GM19328 (cell line): ENCODE measurements around the gene ACRBP.

Experiments
- ATAC-seq: cut with Tn5 transposase; IDR thresholded peaks from one replicate; pipeline ENCODE4 v1.9.1; 2021; ENCODE audit warnings: mild to moderate bottlenecking, moderate library complexity; ENCODE audit not compliant: unreplicated experiment

Gene ACRBP

DNA sequence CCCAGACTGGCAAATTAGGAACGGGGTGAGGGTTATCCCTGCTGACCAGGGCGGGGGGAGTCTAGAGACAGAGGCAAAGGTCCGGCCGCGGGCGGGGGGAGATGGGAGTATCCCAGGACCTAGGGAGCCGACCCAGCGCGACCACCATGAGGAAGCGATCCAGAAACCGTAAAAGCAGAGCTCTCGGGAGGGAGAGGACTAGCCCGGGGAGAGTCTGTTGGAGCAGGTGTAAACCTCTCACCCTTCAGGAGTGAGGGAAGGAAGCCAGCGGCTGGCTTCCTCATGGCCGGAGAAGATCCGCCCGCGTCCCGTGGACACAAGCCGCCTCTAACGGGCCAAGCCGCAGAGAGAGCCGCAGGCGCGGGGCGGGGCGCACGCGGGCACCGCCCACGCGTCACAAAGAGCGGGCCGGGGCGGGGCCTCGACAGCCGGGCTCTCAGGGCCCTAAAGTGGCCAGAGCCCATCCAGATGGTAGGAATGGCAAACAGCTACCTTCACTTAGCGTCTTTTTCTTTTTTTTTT is at the start of gene ACRBP:
ACRBP (minus strand) TSS at position 350 of the 522 bp plus-strand sequence; CDS start at position 284, 66 bp downstream.
- no peak for ATAC-seq

DNA sequence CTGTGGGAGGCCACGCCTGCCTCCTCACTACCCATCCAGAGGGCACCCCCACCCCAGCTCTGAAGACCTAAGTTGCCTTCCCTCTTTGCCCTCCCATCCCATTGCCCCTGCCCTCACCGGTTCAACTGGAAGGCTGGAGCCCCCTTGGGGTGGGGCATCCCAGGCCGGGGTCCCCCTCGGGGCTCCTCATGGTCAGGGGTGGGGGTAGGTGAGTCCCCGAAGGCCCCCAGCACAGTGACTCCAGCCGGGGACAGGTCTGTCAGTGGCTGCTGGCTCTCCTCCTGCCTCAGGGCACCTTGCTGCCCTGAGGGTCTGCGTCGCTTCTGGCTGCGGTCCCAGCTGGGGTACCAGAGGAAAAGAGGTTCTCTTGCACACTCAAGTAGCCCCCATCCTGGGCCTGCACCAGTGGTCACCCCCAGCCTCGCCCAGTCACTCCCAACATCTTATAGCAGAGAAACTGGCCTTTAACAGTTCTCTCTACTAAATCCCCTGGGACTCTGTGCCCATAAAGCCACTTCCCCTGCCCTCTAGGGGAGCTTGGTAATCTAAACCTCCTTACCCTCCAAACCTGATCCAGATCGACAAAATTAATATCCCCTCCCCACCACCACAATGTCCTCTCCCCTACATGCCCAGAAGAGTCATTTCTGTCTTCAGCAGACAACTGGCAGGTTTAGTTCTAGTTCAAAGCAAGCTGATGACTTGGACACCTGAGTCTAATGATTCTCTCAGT is 48.2 kb upstream of the ACRBP start:
- ATAC-seq = no peak

- no peak for ATAC-seq
Observed at GRCh38 chr12:6694701-6695100, 47.5 kb upstream of the ACRBP start.

DNA sequence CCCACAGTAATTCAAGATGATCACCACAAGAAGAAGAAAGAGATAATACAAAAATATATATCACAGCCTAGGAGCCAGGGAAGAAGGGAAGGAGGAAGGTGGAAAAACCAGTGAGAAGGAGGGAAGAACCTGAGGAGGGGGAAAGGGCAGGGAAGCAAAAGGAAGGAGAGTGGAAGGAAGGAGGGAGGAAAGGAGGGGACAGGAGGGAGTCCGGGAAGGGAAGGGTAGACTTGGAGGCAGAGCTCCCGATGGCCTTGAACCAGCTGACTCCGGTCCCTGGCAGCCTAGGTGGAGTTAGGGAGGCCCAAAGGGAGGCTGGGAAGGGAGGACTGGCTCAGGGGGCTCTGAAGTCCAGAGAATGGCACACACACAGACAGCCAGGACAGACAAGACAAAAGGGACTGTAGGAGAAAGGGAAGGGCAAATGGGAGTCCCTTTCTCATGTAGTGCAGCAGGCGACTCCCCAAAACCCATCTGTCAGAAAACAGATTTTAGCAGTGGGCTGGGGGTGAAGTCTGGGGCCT is 46.7 kb upstream of the ACRBP start:
- ATAC-seq = no peak

GRCh38 chr12:6692888-6693287 is 45.7 kb upstream of the ACRBP start:
- no peak for ATAC-seq

DNA sequence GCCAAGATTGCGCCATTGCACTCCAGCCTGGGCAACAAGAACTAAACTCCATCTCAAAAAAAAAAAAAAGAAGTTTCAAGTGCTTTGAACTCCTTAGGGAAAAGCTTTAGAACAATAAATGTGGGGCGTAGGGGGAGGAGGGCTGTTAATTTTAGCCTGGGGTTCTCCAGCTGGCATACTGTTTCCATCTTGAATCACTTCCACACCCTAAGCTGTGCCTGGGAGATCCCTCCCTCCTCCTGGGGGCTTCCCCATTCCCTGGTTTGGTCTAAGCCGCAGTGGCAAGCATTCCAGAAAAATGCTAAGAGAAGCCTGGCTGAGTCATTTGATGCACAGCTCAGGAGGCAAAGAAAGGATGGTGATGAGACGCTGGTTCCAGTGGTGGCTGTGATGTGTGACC is 44.2 kb upstream of the ACRBP start:
- ATAC-seq = no peak

DNA sequence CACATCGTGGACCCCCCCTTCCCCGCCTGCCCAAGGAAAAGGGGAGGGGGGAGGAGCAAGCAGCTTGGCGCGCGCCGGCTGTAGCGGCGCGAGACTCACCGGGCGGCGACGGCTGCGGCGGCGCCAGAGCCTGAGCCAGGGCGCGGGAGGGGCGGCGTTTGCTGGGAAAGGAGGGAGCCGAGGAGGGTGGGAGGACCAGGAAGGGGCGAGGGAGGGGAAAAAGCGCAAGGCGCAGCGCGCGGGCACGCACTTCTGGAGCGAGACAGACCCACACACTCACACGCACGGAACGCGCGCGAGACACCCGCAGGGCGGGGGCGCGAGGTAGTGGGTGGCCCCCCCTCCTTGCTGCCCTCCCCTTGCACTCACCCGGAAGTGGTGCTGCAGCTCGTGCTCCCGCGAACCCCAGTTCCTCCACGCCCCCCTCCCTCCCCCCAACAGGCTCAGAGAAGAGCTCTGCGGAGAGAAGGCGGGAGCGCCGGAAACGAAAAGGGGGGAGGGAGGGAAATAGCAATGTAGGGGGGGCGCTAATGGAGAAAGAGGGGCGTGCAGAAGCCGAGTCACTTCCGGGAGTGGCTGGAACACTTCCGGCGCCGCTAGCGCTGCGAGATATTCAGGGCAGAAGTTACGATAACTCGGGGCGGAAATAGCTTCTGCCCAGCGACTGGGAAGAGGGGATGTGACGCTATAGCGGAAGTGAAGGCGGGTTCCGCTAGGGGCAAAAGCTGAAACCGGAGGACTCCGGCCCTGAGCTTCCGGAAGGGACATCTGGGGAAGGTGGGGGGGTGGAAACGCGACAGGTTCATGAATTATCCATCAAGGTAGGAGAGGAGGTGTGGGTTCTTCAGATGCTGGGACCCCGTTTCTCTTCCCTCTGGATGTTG is 42.0 kb upstream of the ACRBP start, which contains the start of gene ZNF384:
ZNF384 (minus strand) TSS at position 377 of the 884 bp plus-strand sequence. CDS start 9,855 bp downstream, outside the sequence.
- peak; percentile 84 for ATAC-seq

- no peak for ATAC-seq
Observed at GRCh38 chr12:6688543-6688998, 41.3 kb upstream of the ACRBP start.

- no peak for ATAC-seq
Observed at GRCh38 chr12:6685814-6686213, 38.6 kb upstream of the ACRBP start.

DNA sequence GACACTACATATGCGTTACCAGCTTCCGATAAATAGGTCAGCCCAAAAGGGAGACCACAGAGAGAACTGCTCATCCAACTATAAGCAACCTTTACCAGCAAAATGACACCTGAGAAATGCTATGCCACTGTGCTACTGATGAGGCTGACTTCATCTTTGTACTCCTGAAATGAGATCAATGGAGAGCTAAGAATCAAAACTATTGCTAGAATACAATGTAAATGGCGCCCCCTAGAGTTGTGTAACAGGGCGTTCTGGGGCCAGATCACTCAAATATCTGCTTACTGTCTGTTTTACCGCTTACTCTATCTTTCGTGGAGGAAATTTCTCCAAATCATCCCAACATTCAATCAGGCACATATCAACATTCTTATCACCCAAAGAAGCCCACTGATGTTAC is 37.4 kb upstream of the ACRBP start:
- ATAC-seq = no peak

- no peak for ATAC-seq
Observed at GRCh38 chr12:6676962-6677361, 29.7 kb upstream of the ACRBP start.

- no peak for ATAC-seq
Observed at GRCh38 chr12:6672143-6672542, 24.9 kb upstream of the ACRBP start.

GRCh38 chr12:6667559-6668210 is 20.5 kb upstream of the ACRBP start:
- ATAC-seq = no peak

DNA sequence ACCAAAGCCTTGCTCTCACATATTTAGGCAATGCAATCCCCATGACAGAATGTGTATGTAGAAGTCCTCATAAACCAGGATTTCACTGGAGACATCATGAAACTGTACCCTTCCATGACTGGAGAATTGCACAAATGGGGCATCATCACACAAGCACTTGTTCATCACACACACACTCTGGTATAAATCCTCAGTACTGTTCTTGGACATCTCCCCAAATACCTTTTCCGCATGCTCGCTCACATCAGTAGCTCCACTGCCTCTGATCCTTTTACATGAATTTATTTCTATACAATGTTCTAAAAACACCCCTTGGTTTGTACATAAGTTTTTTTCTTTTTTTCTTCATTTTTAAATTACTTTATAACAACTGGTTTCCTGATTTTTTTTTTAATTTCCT is 19.0 kb upstream of the ACRBP start:
- no peak for ATAC-seq

DNA sequence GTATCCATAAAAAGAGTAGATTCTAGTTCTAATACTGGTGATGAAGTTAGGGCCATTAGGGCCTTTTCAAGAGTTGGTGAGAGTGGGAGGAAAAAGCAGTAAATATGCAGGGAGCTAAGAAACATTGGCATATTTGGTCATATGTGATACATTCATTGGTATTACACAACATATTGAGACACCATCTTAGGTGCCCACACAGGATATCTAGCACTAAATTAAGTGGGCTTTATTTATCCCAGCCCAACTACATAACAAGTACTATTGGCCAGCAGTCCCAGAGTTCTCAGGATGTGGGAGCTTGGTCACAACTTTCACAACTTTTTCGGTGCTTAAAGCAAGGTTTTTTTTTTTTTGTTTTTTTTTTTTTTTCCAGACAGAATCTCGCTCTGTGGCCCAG is 17.7 kb upstream of the ACRBP start:
- no peak for ATAC-seq

- peak; percentile 97 for ATAC-seq
Observed at GRCh38 chr12:6662906-6663742, 15.9 kb upstream of the ACRBP start, which contains the start of gene ING4. Gene ING4 (minus strand): TSS chr12:6663119. CDS start chr12:6663101, 18 bp downstream.

- ATAC-seq = peak; percentile 10
Observed at GRCh38 chr12:6662602-6662905, 15.3 kb upstream of the ACRBP start.

GRCh38 chr12:6653987-6654386 is 6.8 kb upstream of the ACRBP start:
- ATAC-seq = no peak

- no peak for ATAC-seq
Observed at GRCh38 chr12:6653342-6653741, 6.1 kb upstream of the ACRBP start.

GRCh38 chr12:6652391-6652790 is 5.2 kb upstream of the ACRBP start:
- ATAC-seq = no peak
